Tibial artery (tissue), 4 donors: Measurements from ENCODE around the gene CAMKMT.

Source experiments
- DNase-seq, 2 donors: peaks; one replicate each; pipeline ENCODE4 v3.0.0-alpha.2; 2019
- H3K27ac ChIP-seq, 2 donors: fragments of 200-600 bp; sonication (generic) in 1 of 2; 1 replicate in 1 of 2; 2 replicates in 1 of 2; pipeline ENCODE4 v1.5.1; 2018 to 2019; ENCODE audit warnings: mild to moderate bottlenecking in 1 of 2
- H3K27me3 ChIP-seq, 2 donors: fragments of 200-600 bp; sonication (generic) in 1 of 2; one replicate each; pipeline versions ENCODE4 v1.5.1 to v1.6.0; 2016 to 2019
- H3K36me3 ChIP-seq, 3 donors: fragments of 200-600 bp; sonication (generic) in 2 of 3; one replicate each; pipeline ENCODE4 v1.5.1; 2016 to 2019; ENCODE audit warnings: mild to moderate bottlenecking in 2 of 3
- H3K4me1 ChIP-seq, 4 donors: fragments of 200-600 bp; sonication (generic) in 2 of 4; 1 replicate in 3 of 4; 2 replicates in 1 of 4; pipeline ENCODE4 v1.5.1; 2016 to 2019
- H3K4me3 ChIP-seq, 2 donors: fragments of 200-600 bp; sonication (generic) in 1 of 2; 1 replicate in 1 of 2; 2 replicates in 1 of 2; pipeline ENCODE4 v1.5.1; 2018 to 2019; ENCODE audit warnings: mild to moderate bottlenecking in 2 of 2
- H3K9me3 ChIP-seq, 3 donors: fragments of 200-600 bp; sonication (generic) in 1 of 3; one replicate each; pipeline ENCODE4 v1.5.1; 2016 to 2019
- intact Hi-C: fragments of 100-400 bp; cut with DNase I; formaldehyde crosslinking; loops from one replicate; pipeline ENCODE4 v1.15.0; 2023; ENCODE audit warnings: low total_unique reads
- TF ChIP-seq, protein P1 (sequence below), 2 experiments: fragments of 200-600 bp in 1 of 2; fragments of 450-650 bp in 1 of 2; IDR thresholded peaks; one replicate each; pipeline ENCODE4 v1.5.1; 2017 to 2019; ENCODE audit warnings: antibody characterized with exemption in 2 of 2, mild to moderate bottlenecking in 1 of 2, moderate library complexity in 1 of 2

Gene CAMKMT

DNA sequence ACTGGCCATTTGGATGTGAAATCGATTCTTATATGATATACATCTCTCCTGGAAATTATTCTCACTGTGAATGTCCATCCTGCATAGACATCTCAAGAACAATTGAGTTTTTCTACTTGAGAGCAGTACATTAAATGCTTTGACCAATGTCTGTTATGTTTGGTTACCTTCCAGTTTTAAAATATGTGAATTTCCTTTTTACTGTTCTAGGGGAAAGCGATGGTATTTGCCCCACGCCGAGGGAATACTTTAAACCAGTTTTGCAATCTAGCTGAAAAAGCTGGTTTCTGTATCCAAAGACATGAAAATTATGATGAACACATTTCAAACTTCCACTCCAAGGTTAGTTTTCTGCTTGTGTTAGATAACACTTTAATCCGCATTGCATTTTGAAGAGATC, 404.5 kb downstream of the CAMKMT start:
- no peaks in the 10 kb centered on the region for H3K36me3 ChIP-seq
- intact Hi-C loops = no loop called here
- no peak overlapping the region for H3K4me3 ChIP-seq
- no peak overlapping the region for H3K27ac ChIP-seq
- TF ChIP-seq, protein P1, sequence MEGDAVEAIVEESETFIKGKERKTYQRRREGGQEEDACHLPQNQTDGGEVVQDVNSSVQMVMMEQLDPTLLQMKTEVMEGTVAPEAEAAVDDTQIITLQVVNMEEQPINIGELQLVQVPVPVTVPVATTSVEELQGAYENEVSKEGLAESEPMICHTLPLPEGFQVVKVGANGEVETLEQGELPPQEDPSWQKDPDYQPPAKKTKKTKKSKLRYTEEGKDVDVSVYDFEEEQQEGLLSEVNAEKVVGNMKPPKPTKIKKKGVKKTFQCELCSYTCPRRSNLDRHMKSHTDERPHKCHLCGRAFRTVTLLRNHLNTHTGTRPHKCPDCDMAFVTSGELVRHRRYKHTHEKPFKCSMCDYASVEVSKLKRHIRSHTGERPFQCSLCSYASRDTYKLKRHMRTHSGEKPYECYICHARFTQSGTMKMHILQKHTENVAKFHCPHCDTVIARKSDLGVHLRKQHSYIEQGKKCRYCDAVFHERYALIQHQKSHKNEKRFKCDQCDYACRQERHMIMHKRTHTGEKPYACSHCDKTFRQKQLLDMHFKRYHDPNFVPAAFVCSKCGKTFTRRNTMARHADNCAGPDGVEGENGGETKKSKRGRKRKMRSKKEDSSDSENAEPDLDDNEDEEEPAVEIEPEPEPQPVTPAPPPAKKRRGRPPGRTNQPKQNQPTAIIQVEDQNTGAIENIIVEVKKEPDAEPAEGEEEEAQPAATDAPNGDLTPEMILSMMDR (IDR thresholded peaks at IDR 0.05) = no peak
- no peaks in the 10 kb centered on the region for H3K4me1 ChIP-seq
- no peak for DNase-seq
- H3K27me3 ChIP-seq = no peaks in the 10 kb centered on the region
- H3K9me3 ChIP-seq = no peaks in the 10 kb centered on the region

DNA sequence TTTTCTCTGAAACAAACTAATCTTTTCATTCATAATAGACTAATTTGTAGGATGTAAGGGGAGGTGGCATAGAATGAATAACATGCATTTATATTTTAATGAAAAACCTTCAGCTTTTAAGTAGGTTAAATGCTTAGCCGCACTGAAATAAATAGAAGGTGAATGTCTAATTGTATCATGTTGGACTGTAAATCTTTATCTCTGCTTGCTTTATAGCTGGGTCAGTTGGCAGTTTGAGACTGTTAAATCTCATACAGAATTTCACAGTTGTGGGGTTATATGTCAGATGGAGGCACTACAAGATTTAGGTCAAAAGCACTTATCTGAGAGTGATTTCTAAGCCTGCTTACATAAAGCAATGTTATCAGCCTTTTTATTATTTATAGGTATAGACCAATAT, 405.0 kb downstream of the CAMKMT start:
- Histone ChIP-seq H3K27me3 (no peaks in the 10 kb centered on the region), H3K36me3 (no peaks in the 10 kb centered on the region), H3K27ac (no peak overlapping the region), H3K4me3 (no peak overlapping the region), H3K4me1 (no peaks in the 10 kb centered on the region), H3K9me3 (no peaks in the 10 kb centered on the region)
- TF ChIP-seq, protein P1 (IDR thresholded peaks at IDR 0.05) = no peak
- intact Hi-C loops = no loop called here
- DNase-seq = no peak

DNA sequence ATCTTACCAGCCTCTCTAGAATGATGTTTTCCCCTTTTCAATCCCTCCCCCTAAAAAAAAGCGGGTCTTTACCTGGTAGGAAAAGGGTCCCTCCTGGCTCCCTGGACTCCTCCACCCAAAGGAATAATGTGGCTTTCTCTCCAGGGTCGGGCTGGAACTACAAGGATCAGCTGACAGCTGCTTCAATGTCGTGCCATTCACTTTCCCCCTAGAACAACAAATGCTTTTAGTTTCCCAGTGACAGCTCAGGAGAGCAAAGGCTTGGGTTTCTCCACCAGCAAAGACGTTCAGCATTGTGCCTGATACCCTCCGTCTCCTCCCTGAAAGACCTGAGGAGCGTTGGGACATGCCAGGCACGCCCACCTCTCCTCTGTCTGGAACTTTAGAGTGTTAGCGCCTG, 405.9 kb downstream of the CAMKMT start:
- H3K4me3 ChIP-seq = no peak overlapping the region
- no peak for DNase-seq
- intact Hi-C loops = no loop called here
- no peaks in the 10 kb centered on the region for H3K9me3 ChIP-seq
- no peak overlapping the region for H3K27ac ChIP-seq
- H3K4me1 ChIP-seq = no peaks in the 10 kb centered on the region
- TF ChIP-seq, protein P1 (IDR thresholded peaks at IDR 0.05) = no peak
- no peaks in the 10 kb centered on the region for H3K27me3 ChIP-seq
- no peaks in the 10 kb centered on the region for H3K36me3 ChIP-seq

DNA sequence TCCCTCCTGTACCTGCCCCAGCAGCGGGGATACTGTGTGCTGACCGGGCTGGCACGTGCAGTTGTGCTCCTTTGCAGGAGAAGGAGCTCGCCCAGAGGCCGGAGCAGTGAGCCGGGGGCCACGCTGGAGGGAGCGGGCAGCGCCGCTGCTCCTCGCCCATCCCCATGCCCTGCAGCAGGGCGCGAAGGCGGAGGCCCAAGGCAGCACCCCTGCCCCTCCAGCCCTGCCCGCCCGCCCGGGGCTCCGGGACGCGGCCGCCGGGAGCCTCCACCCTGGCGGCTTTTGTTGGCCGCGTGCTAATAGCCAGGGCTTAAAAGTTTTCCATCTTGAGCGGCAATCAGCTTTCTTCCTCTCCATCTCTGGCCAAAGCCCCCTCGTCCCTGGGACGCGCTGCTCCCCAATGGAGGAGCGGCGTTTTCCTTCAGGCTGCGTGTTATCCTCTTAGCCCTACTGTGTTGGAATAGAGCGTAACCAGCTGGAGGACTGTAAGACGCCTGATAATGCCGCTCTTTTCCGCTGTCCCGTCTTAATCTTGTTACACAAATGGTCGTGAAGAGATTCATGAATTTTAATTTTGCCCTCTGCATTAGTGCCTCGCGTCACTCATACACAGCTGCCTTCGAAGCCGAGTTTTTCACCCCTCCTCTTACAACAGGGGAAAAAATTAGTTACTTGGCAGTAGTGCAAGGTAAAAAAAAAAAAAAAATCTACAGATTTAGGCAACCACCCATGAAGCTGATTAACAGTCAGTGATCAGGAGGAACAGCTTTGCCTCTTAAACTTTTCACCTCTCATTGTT, 406.9 kb downstream of the CAMKMT start:
- no peak overlapping the region for H3K27ac ChIP-seq
- no peak overlapping the region for H3K4me3 ChIP-seq
- H3K36me3 ChIP-seq = no peaks in the 10 kb centered on the region
- TF ChIP-seq, protein P1 (IDR thresholded peaks at IDR 0.05) = no peak
- intact Hi-C loops = no loop called here
- H3K27me3 ChIP-seq = no peaks in the 10 kb centered on the region
- no peaks in the 10 kb centered on the region for H3K9me3 ChIP-seq
- no peak for DNase-seq
- no peaks in the 10 kb centered on the region for H3K4me1 ChIP-seq

DNA sequence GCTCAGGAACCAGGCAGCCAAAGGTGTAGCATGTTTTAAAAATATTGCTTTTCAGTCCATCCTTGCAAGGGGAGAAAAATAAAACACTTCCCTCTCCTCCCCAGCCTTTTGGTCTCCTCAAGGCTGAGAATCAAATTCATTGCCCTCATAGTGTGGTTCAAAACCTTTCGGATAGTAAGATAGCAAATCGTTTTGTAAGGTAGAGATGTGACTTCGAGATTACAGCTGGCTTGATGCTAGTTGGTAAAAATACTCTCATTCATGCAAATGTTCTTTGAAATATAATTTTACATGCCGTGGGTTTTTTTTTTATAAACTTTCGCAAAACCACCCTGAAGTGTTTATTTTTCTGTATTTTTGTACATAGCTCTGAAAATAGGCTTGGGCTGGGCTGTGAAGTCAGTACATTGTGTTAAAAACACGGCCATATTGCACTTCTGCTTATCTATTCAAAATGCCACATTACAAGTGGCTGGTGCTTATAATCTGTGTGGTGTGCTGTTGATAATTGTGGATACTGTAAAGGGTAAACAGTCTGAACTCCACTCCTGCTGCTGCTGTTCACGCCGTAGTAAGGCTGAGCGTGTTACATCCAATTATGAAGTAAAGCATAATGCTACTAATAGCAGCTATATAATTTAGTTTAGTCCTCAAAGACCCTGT, 407.7 kb downstream of the CAMKMT start:
- Histone ChIP-seq H3K4me1 (no peaks in the 10 kb centered on the region), H3K4me3 (no peak overlapping the region), H3K27ac (no peak overlapping the region), H3K36me3 (no peaks in the 10 kb centered on the region), H3K27me3 (no peaks in the 10 kb centered on the region), H3K9me3 (no peaks in the 10 kb centered on the region)
- TF ChIP-seq, protein P1 (IDR thresholded peaks at IDR 0.05) = no peak
- no peak for DNase-seq
- intact Hi-C loops = no loop called here
